ENCODE results near the gene RYR2. TPM values are rescaled to one million over a fixed set of nuclear protein-coding genes. Genes with fewer than 3 reads are reported as not detected.

RYR2 gene
- total RNA-seq, 4 donors from 2014 or later, result 0.23 to 4.6 (median 0.89) TPM

GRCh38 chr1:237553078-237553477 lies 511.1 kb downstream of the RYR2 start:
- no peaks in the 10 kb centered on the region for H3K36me3 ChIP-seq
- no peaks in the 10 kb centered on the region for H3K27me3 ChIP-seq
- no peak overlapping the region for H3K27ac ChIP-seq
- DNase-seq, result no peak
- 86 to 89% methylated on average over 1 of the region's 1 CpG for WGBS, 2 donors
- H3K4me3 ChIP-seq, result no peak overlapping the region
- no peak for TF ChIP-seq CTCF (IDR thresholded peaks at IDR 0.05)
- TF ChIP-seq POLR2A (IDR thresholded peaks at IDR 0.05), result no peak
- no peaks in the 10 kb centered on the region for H3K4me1 ChIP-seq
- H3K9me3 ChIP-seq, result no peaks in the 10 kb centered on the region
- intact Hi-C loops (cut with DNase I), result no loop called here

- Histone ChIP-seq H3K4me1 (no peaks in the 10 kb centered on the region), H3K27ac (no peak overlapping the region), H3K9me3 (no peaks in the 10 kb centered on the region), H3K4me3 (no peak overlapping the region), H3K27me3 (no peaks in the 10 kb centered on the region), H3K36me3 (no peaks in the 10 kb centered on the region)
- DNase-seq, result no peak
- WGBS, 2 donors, result 58 to 59% methylated on average over 3 of the region's 3 CpGs
- intact Hi-C loops (cut with DNase I), result no loop called here
- TF ChIP-seq CTCF (IDR thresholded peaks at IDR 0.05), result no peak
- TF ChIP-seq POLR2A (IDR thresholded peaks at IDR 0.05), result no peak
These were observed 514.9 kb downstream of the RYR2 start for GRCh38 chr1:237556911-237557310.

- Histone ChIP-seq H3K36me3 (no peaks in the 10 kb centered on the region), H3K9me3 (no peaks in the 10 kb centered on the region), H3K4me3 (no peak overlapping the region), H3K4me1 (no peaks in the 10 kb centered on the region), H3K27ac (no peak overlapping the region), H3K27me3 (no peaks in the 10 kb centered on the region)
- no peak for DNase-seq
- TF ChIP-seq POLR2A (IDR thresholded peaks at IDR 0.05) (no peak), CTCF (IDR thresholded peaks at IDR 0.05) (peak; percentile 20 to 62 (median 42))
- intact Hi-C loops (cut with DNase I), result no loop called here
- 48 to 54% methylated on average over 4 of the region's 4 CpGs for WGBS, 2 donors
These were observed 520.3 kb downstream of the RYR2 start for GRCh38 chr1:237562242-237562823.

- DNase-seq, result no peak
- no peaks in the 10 kb centered on the region for H3K27me3 ChIP-seq
- TF ChIP-seq POLR2A (IDR thresholded peaks at IDR 0.05) (no peak), CTCF (IDR thresholded peaks at IDR 0.05) (no peak)
- WGBS, 2 donors, result 34 to 53% methylated on average over 6 to 7 of the region's 7 CpGs
- no peak overlapping the region for H3K4me3 ChIP-seq
- H3K36me3 ChIP-seq, result no peaks in the 10 kb centered on the region
- no peak overlapping the region for H3K27ac ChIP-seq
- H3K9me3 ChIP-seq, result no peaks in the 10 kb centered on the region
- intact Hi-C loops (cut with DNase I), result no loop called here
- no peaks in the 10 kb centered on the region for H3K4me1 ChIP-seq
These were observed 523.3 kb downstream of the RYR2 start for GRCh38 chr1:237565236-237565635.

- no peak for DNase-seq
- H3K9me3 ChIP-seq, result no peaks in the 10 kb centered on the region
- intact Hi-C loops (cut with DNase I), result no loop called here
- H3K36me3 ChIP-seq, result no peaks in the 10 kb centered on the region
- TF ChIP-seq CTCF (IDR thresholded peaks at IDR 0.05), result no peak
- TF ChIP-seq POLR2A (IDR thresholded peaks at IDR 0.05), result no peak
- WGBS, 2 donors, result 68 to 86% methylated on average over 9 to 14 of the region's 14 CpGs
- H3K4me1 ChIP-seq, result no peaks in the 10 kb centered on the region
- H3K4me3 ChIP-seq, result no peak overlapping the region
- no peaks in the 10 kb centered on the region for H3K27me3 ChIP-seq
- no peak overlapping the region for H3K27ac ChIP-seq
These were observed 524.6 kb downstream of the RYR2 start for GRCh38 chr1:237566581-237566980.

Measured in esophagus squamous epithelium (tissue), 5 donors.